ENCODE results near the gene PPIP5K1.

Gene PPIP5K1

GRCh38 chr15:43515741-43516140 lies 74.3 kb downstream of the PPIP5K1 start:
- no peak overlapping the region for H3K4me3 ChIP-seq (replicated peaks; ENCODE audit: insufficient read depth, low read length)
- TF ChIP-seq CTCF (IDR thresholded peaks at IDR 0.05; ENCODE audit: insufficient read depth, low read length) (no peak), POLR2AphosphoS5 (IDR thresholded peaks at IDR 0.05; ENCODE audit: low read depth) (no peak), GABPA (IDR thresholded peaks at IDR 0.05; ENCODE audit: low read depth) (no peak), SPI1 (IDR thresholded peaks at IDR 0.05; ENCODE audit: borderline replicate concordance, low read depth) (no peak), REST (IDR thresholded peaks at IDR 0.05; ENCODE audit: insufficient replicate concordance, low read depth) (no peak)
- H3K27me3 ChIP-seq (ENCODE audit: insufficient read depth, poor library complexity, severe bottlenecking), result peaks cover 3% of the 10 kb centered on the region
- no peak for DNase-seq (ENCODE audit: low read depth in 1 of 2, low spot score in 1 of 2)
- H3K27ac ChIP-seq (replicated peaks), result no peak overlapping the region

DNA sequence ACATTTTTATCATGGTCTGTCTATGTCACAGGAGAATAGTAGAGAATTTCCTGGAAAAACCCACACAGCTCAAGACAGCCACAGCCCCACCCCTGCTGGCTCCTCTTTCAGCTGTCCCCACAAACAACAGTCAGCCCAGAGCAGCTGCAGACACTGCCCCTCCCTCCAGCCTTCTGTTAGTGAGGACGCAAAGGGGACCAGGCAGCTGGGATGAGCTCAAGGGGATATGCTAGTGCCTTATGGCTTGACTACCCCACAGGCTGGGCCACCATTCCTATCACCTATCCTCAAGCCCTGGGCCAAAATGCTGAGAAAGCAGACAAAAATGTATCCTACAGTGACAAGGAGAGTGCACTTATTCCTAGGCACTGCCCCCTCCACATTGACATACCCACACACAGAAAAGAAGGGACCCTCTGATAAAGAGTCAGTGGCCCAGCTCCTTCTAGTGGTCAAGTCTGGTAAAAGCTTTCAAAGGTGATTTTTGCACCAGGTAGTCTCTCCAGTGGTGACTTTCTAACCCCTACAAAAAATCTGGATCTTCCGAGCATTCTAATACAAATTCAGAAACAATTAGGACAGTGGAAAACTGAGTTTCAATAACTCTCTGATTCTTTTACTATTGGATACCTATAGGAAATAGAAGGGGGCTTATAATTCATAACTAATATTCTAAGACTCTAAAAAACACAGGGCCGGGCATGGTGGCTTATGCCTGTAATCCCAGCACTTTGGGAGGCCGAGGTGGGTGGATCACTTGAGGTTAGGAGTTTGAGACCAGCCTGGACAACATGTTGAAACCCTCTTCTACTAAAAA lies 75.6 kb downstream of the PPIP5K1 start:
- TF ChIP-seq CTCF (IDR thresholded peaks at IDR 0.05; ENCODE audit: insufficient read depth, low read length) (peak; percentile 44), SPI1 (IDR thresholded peaks at IDR 0.05; ENCODE audit: borderline replicate concordance, low read depth) (no peak)
- Histone ChIP-seq H3K4me3 (replicated peaks; ENCODE audit: insufficient read depth, low read length) (no peak overlapping the region), H3K27ac (replicated peaks) (no peak overlapping the region), H3K27me3 (ENCODE audit: insufficient read depth, poor library complexity, severe bottlenecking) (peaks cover 3% of the 10 kb centered on the region)
- no peak for DNase-seq (ENCODE audit: low read depth in 1 of 2, low spot score in 1 of 2)

DNA sequence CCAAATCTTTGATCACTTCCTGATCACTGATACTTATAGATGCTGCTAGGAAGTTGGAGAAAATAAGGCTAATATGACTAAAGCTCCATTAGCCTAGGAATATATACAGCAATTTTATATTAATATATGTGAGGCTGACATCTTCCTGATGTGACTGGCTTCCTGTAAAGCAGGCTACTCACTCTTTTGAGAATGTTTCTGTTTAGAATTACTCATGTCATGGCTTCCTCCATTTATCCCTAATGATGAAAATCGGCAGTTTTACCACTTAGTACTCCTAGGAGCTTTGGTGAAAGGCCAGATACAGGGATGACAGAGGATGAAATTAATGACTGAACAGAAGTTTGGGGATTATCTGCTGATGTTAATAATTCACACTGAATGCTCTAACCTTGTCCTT lies 76.5 kb downstream of the PPIP5K1 start:
- no peak for TF ChIP-seq GABPA (IDR thresholded peaks at IDR 0.05; ENCODE audit: low read depth)
- TF ChIP-seq CTCF (IDR thresholded peaks at IDR 0.05; ENCODE audit: insufficient read depth, low read length), result no peak
- TF ChIP-seq POLR2AphosphoS5 (IDR thresholded peaks at IDR 0.05; ENCODE audit: low read depth), result no peak
- no peak for TF ChIP-seq REST (IDR thresholded peaks at IDR 0.05; ENCODE audit: insufficient replicate concordance, low read depth)
- TF ChIP-seq SPI1 (IDR thresholded peaks at IDR 0.05; ENCODE audit: borderline replicate concordance, low read depth), result no peak
- DNase-seq (ENCODE audit: low read depth in 1 of 2, low spot score in 1 of 2), result no peak
- H3K4me3 ChIP-seq (replicated peaks; ENCODE audit: insufficient read depth, low read length), result no peak overlapping the region
- H3K27me3 ChIP-seq (ENCODE audit: insufficient read depth, poor library complexity, severe bottlenecking), result peaks cover 3% of the 10 kb centered on the region
- no peak overlapping the region for H3K27ac ChIP-seq (replicated peaks)

Data from HL-60 (cell line).